Left ventricle myocardium inferior (tissue), 1 donor: Measurements from ENCODE around the gene NKPD1. TPM values are rescaled to one million over a fixed set of nuclear protein-coding genes. Genes with fewer than 3 reads are reported as not detected.

Experiments
- DNase-seq: peaks from one replicate; pipeline ENCODE4 v3.0.0-alpha.2; 2020
- H3K27ac ChIP-seq: fragments of 200-600 bp; replicated peaks from 2 replicates; pipeline ENCODE4 v1.8.0; 2021
- H3K27me3 ChIP-seq: fragments of 200-600 bp; 2 replicates; pipeline ENCODE4 v1.8.0; 2021; ENCODE audit warnings: low read depth
- H3K36me3 ChIP-seq: fragments of 200-600 bp; 2 replicates; pipeline ENCODE4 v1.8.0; 2021
- H3K4me1 ChIP-seq: fragments of 200-600 bp; 2 replicates; pipeline ENCODE4 v1.8.0; 2021
- H3K4me3 ChIP-seq: fragments of 200-600 bp; 2 replicates; pipeline ENCODE4 v1.8.0; 2021; ENCODE audit warnings: mild to moderate bottlenecking, moderate library complexity
- H3K9me3 ChIP-seq: fragments of 200-600 bp; replicated peaks from 2 replicates; pipeline ENCODE4 v1.8.0; 2021
- intact Hi-C: fragments of 100-400 bp; cut with micrococcal nuclease; formaldehyde crosslinking; loops from one replicate; pipeline ENCODE4 v1.11.0; 2022
- total RNA-seq: library from RNA; stranded (reverse); fragmentation: NEBNext Ultra II Directional; extraction: Animal tissue kit (Norgen Biotek cat#: 25700); gene quantifications from one replicate; pipeline ENCODE4 v1.2.1, GENCODE V29; 2021
- TF ChIP-seq, protein P1 (sequence below): fragments of 200-600 bp; IDR thresholded peaks from 2 replicates; pipeline ENCODE4 v1.8.0; 2021; ENCODE audit warnings: antibody characterized with exemption, mild to moderate bottlenecking, borderline replicate concordance
- donor health status: DM: no; HTN: yes; CAD: no; lungs with severe emphysema.

Gene NKPD1
- total RNA-seq, 1 donor from 2014 or later: 0.05 TPM

DNA sequence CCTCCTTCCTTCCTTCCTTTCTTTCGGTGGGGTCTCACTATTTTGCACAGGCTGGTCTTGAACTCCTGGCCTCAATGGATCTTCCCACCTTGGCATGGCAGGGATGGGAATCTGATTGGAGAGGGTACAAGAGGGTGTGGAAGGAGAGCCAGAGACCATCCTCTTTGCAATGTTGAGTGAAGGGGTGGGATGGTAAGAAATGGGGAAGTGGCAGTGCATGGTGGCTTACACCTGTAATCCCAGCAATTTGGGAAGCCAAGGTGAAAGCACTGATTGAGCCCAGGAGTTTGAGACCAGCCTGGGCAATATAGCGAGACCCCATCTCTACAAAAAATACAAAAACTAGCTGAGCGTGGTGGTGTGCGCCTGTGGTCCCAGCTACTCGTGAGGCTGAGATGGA, 23.3 kb upstream of the NKPD1 start:
- no peak for DNase-seq
- Histone ChIP-seq H3K27me3 (no peaks in the 10 kb centered on the region), H3K36me3 (peaks cover 4% of the 10 kb centered on the region), H3K4me3 (no peak overlapping the region), H3K9me3 (no peaks in the 10 kb centered on the region), H3K4me1 (peaks cover 23% of the 10 kb centered on the region), H3K27ac (no peak overlapping the region)
- intact Hi-C loops: no loop called here
- TF ChIP-seq, protein P1, sequence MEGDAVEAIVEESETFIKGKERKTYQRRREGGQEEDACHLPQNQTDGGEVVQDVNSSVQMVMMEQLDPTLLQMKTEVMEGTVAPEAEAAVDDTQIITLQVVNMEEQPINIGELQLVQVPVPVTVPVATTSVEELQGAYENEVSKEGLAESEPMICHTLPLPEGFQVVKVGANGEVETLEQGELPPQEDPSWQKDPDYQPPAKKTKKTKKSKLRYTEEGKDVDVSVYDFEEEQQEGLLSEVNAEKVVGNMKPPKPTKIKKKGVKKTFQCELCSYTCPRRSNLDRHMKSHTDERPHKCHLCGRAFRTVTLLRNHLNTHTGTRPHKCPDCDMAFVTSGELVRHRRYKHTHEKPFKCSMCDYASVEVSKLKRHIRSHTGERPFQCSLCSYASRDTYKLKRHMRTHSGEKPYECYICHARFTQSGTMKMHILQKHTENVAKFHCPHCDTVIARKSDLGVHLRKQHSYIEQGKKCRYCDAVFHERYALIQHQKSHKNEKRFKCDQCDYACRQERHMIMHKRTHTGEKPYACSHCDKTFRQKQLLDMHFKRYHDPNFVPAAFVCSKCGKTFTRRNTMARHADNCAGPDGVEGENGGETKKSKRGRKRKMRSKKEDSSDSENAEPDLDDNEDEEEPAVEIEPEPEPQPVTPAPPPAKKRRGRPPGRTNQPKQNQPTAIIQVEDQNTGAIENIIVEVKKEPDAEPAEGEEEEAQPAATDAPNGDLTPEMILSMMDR: no peak

DNA sequence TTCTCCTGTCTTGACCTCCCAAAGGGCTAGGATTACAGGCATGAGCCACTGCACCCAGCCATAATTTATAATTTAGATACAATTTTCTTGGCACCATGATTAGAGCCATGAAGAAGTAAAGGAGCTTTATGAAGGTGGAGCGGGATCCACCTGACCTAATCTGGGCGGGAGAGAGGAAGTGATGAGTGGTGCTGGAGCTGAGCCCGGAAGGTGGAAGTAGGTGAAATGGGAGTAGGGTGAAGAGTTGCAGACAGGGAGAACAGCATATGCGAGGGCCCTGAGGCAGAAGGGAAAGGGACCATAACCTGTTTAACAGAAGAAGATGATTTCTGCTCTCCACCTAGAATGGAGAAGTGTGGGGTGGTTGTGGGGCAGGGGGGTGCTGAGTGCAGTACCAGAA, 22.0 kb upstream of the NKPD1 start:
- H3K4me1 ChIP-seq: peaks cover 31% of the 10 kb centered on the region
- H3K36me3 ChIP-seq: peaks cover 4% of the 10 kb centered on the region
- intact Hi-C loops: no loop called here
- no peaks in the 10 kb centered on the region for H3K27me3 ChIP-seq
- no peak overlapping the region for H3K27ac ChIP-seq
- DNase-seq: no peak
- TF ChIP-seq, protein P1: no peak
- no peaks in the 10 kb centered on the region for H3K9me3 ChIP-seq
- H3K4me3 ChIP-seq: no peak overlapping the region

GRCh38 chr19:45180936-45181335, 20.2 kb upstream of the NKPD1 start:
- Histone ChIP-seq H3K9me3 (no peaks in the 10 kb centered on the region), H3K27ac (no peak overlapping the region), H3K27me3 (no peaks in the 10 kb centered on the region), H3K4me1 (peaks cover 39% of the 10 kb centered on the region), H3K4me3 (no peak overlapping the region), H3K36me3 (peaks cover 4% of the 10 kb centered on the region)
- no peak for DNase-seq
- intact Hi-C loops: no loop called here
- TF ChIP-seq, protein P1: no peak

DNA sequence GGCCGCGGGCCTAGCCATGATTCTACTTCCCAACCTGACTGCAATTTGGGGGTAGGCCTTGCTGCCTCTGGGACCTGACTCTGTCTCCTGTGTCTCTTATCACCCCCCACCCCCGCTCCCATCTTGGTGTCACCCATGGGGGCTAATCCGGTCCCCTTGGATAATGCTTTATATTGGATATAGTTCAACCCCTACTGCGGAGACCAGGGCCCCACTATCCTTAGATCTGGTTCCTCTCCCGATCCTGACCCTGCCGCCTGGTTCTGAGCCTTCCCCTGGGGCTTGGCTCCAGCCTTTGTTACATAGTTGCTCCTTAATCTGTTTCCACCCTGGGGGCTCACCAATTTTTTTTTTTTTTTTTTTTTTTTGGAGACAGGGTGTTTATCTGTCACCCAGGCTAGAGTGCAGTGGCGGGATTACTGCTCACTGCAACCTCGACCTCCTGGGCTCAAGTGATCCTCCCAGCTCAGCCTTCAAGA, 19.1 kb upstream of the NKPD1 start:
- TF ChIP-seq, protein P1: no peak
- intact Hi-C loops: no loop called here
- H3K4me1 ChIP-seq: peaks cover 39% of the 10 kb centered on the region
- no peaks in the 10 kb centered on the region for H3K27me3 ChIP-seq
- peak overlapping the region; percentile 91 for H3K27ac ChIP-seq
- H3K36me3 ChIP-seq: peaks cover 4% of the 10 kb centered on the region
- no peak for DNase-seq
- peak overlapping the region; percentile 87 for H3K4me3 ChIP-seq
- H3K9me3 ChIP-seq: no peaks in the 10 kb centered on the region

- H3K4me3 ChIP-seq: peak overlapping the region; percentile 87
- peaks cover 4% of the 10 kb centered on the region for H3K36me3 ChIP-seq
- peak overlapping the region; percentile 91 for H3K27ac ChIP-seq
- H3K4me1 ChIP-seq: peaks cover 39% of the 10 kb centered on the region
- intact Hi-C loops: no loop called here
- DNase-seq: no peak
- H3K27me3 ChIP-seq: no peaks in the 10 kb centered on the region
- no peaks in the 10 kb centered on the region for H3K9me3 ChIP-seq
- TF ChIP-seq, protein P1: no peak
Measured at GRCh38 chr19:45179072-45179891, 18.5 kb upstream of the NKPD1 start.
